Colonic mucosa (tissue), 4 donors: ENCODE measurements around the gene PRMT3. TPM values are rescaled to one million over a fixed set of nuclear protein-coding genes. Genes with fewer than 3 reads are reported as not detected.

ENCODE experiments used
- DNase-seq: peaks from one replicate; pipeline ENCODE4 v3.0.0-alpha.2; 2020
- H3K27ac ChIP-seq: fragments of 200-600 bp; one replicate; pipeline ENCODE4 v1.8.0; 2021
- H3K27me3 ChIP-seq: fragments of 200-600 bp; one replicate; pipeline ENCODE4 v1.8.0; 2021
- H3K36me3 ChIP-seq: fragments of 200-600 bp; one replicate; pipeline ENCODE4 v1.8.0; 2021
- H3K4me1 ChIP-seq: fragments of 200-600 bp; one replicate; pipeline ENCODE4 v1.8.0; 2021; ENCODE audit warnings: mild to moderate bottlenecking
- H3K4me3 ChIP-seq: fragments of 200-600 bp; one replicate; pipeline ENCODE4 v1.8.0; 2021
- H3K9ac ChIP-seq, 2 donors: one replicate each; pipeline ENCODE4 v1.7.0; 2013; ENCODE audit warnings: control low read depth in 2 of 2, low read depth in 2 of 2, low read length in 2 of 2
- H3K9me3 ChIP-seq: fragments of 200-600 bp; one replicate; pipeline ENCODE4 v1.8.0; 2021
- CTCF ChIP-seq: fragments of 200-600 bp; IDR thresholded peaks from one replicate; pipeline ENCODE4 v1.8.0; 2022; ENCODE audit warnings: antibody characterized with exemption, mild to moderate bottlenecking
- intact Hi-C: fragments of 100-400 bp; cut with DNase I; formaldehyde crosslinking; loops from one replicate; pipeline ENCODE4 v1.14.1; 2022
- total RNA-seq, 2 donors: library from RNA; stranded (reverse); fragmentation: NEBNext Ultra II Directional in 1 of 2; extraction: Animal tissue kit (Norgen Biotek cat#: 25700) in 1 of 2; gene quantifications; one replicate each; pipeline ENCODE4 v1.2.1, GENCODE V29; 2021
- donor health status: healthy.
- donor health status: DM: no; HTN: no; CAD: no.
- donor health status: DM: no; HTN: no; CAD: no.

Gene PRMT3
- total RNA-seq, 2 donors from 2014 or later: 6.2 to 11.0 TPM

- intact Hi-C loops: no loop called here
- Histone ChIP-seq H3K27me3 (no peaks in the 10 kb centered on the region), H3K27ac (no peak overlapping the region), H3K9ac (no peak overlapping the region), H3K9me3 (no peaks in the 10 kb centered on the region), H3K4me1 (no peaks in the 10 kb centered on the region), H3K36me3 (no peaks in the 10 kb centered on the region), H3K4me3 (no peak overlapping the region)
- no peak for TF ChIP-seq CTCF
- DNase-seq: no peak
These were observed 124.5 kb downstream of the PRMT3 start for GRCh38 chr11:20511982-20512381.

- Histone ChIP-seq H3K36me3 (no peaks in the 10 kb centered on the region), H3K4me1 (no peaks in the 10 kb centered on the region), H3K27ac (no peak overlapping the region), H3K9ac (no peak overlapping the region), H3K4me3 (no peak overlapping the region), H3K9me3 (no peaks in the 10 kb centered on the region), H3K27me3 (no peaks in the 10 kb centered on the region)
- DNase-seq: no peak
- TF ChIP-seq CTCF: no peak
- intact Hi-C loops: no loop called here
These were observed 125.4 kb downstream of the PRMT3 start for GRCh38 chr11:20512869-20513268.

- no peak overlapping the region for H3K9ac ChIP-seq
These were observed 130.9 kb downstream of the PRMT3 start for GRCh38 chr11:20518323-20518834.

DNA sequence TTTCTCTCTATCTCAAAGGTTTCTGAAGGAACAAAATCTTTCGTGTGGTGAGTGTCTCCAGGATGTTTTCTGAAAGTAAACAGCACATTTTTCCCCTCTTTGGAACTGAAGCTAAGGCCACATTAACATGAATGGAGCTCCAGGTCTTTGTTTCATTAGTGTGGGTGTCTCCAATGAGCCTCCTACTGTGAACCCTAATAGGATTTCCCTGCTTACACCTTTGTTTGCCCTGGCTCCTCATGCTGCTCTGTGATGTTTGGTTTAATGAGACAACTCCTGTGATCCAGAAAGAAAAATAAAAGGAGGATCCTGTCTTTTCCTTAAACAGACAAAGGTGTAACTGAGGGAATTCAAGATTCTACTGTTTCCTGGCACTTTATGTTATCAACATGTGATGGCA, 135.0 kb downstream of the PRMT3 start:
- intact Hi-C loops: no loop called here
- H3K27ac ChIP-seq: no peak overlapping the region
- H3K36me3 ChIP-seq: no peaks in the 10 kb centered on the region
- H3K9me3 ChIP-seq: no peaks in the 10 kb centered on the region
- no peak overlapping the region for H3K9ac ChIP-seq
- no peaks in the 10 kb centered on the region for H3K4me1 ChIP-seq
- H3K27me3 ChIP-seq: no peaks in the 10 kb centered on the region
- no peak for DNase-seq
- TF ChIP-seq CTCF: no peak
- no peak overlapping the region for H3K4me3 ChIP-seq

More at GRCh38 chr11:20518323-20518834, 130.9 kb downstream of the PRMT3 start:
- no peaks in the 10 kb centered on the region for H3K9me3 ChIP-seq
- no peaks in the 10 kb centered on the region for H3K27me3 ChIP-seq
- no peaks in the 10 kb centered on the region for H3K4me1 ChIP-seq
- H3K27ac ChIP-seq: no peak overlapping the region
- no peak overlapping the region for H3K4me3 ChIP-seq
- intact Hi-C loops: no loop called here
- no peak for TF ChIP-seq CTCF
- DNase-seq: no peak
- no peaks in the 10 kb centered on the region for H3K36me3 ChIP-seq

DNA sequence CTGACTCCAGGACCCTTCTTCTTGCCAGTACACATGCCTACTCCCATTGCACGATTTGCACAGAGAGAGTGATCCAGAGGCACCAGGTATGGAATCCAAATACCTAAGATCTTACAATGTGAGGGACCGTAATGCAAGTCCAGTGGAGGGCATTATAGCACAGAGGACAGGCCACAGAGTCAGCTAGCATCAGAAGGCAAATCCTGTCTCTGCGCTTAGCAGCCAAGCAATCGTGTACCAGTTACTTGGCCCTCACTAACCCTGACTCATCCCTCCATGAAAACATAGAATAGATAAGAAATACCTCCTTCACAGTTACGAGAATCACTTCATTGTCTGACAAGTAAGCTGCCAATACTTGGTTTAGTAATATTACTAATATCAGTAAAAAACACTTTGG, 142.2 kb downstream of the PRMT3 start:
- H3K9ac ChIP-seq: no peak overlapping the region
- H3K27me3 ChIP-seq: no peaks in the 10 kb centered on the region
- intact Hi-C loops: no loop called here
- no peak for DNase-seq
- no peak overlapping the region for H3K4me3 ChIP-seq
- no peaks in the 10 kb centered on the region for H3K36me3 ChIP-seq
- H3K27ac ChIP-seq: no peak overlapping the region
- TF ChIP-seq CTCF: no peak
- no peaks in the 10 kb centered on the region for H3K9me3 ChIP-seq
- H3K4me1 ChIP-seq: no peaks in the 10 kb centered on the region
